ENCODE data around the gene EVC2.
"Not testable (repeated sequence)": the region's sequence is repeated elsewhere in the genome, so short reads cannot be mapped to it uniquely, and the experiment has no call there.

The EVC2 gene

DNA sequence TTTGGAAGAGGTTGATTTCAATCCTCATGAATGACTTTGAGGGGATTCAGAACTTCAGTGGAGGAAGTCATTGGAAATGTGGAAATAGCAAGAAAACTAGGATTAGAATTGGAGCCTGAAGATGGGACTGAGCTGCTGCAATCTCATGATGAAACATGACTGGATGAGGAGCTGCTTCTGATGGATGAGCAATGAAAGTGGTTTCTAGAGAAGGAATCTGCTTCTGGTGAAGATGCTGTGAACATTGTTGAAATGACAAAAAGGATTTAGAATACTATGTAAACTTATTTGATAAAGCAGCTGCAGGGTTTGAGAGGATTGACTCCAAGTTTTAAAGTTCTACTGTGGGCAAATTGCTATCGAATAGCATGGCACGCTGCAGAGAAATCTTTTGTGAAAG, 29.7 kb upstream of the EVC2 start:
- DNase-seq = no peak

DNA sequence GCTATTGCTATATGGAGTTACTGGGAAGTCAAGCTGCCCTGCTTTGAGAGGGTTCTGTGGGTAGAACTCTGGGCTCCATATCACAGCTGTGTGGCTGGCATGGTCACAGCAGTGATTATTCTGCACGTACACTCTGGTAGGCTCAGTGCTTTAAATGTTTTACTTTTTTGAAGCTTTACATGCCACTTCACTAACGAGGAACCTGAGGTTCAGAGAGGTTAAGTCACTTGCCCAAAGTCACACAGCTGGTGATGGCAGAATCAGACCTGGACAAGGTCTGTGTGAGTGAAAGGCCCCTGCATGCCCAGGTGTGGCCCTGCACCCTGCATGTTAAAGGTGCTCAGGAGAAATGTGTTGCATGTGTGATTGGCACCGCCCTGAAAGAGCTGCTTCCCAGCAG, 27.1 kb upstream of the EVC2 start:
- no peak for DNase-seq

- DNase-seq = no peak
Observed at GRCh38 chr4:5734853-5735252, 26.5 kb upstream of the EVC2 start.

- no peak for DNase-seq
Observed at GRCh38 chr4:5732158-5732557, 23.8 kb upstream of the EVC2 start.

- no peak for DNase-seq
Observed at GRCh38 chr4:5730993-5731990, 22.9 kb upstream of the EVC2 start.

GRCh38 chr4:5730436-5730835, 22.1 kb upstream of the EVC2 start:
- no peak for DNase-seq

- not testable (repeated sequence) for DNase-seq
Observed at GRCh38 chr4:5728412-5728811, 20.1 kb upstream of the EVC2 start.

DNA sequence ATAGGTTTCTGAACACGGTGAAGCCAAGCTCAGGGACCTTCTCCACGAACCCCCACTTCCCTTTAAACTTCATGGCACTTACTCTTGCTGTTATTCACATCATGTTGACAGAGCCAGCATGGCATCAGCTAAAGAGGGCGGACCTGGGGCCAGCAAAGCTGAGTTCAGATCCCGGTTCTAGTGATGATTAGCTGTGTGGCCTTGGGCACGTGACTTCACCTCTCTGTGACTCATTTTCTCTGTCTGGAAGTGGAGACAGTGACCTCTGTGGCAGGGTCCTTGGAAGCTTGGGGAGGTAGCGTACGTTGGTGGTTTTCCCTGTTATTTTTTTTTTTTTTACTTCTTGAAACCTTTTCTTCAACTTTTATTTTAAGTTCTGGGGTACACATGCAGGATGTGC, 16.0 kb upstream of the EVC2 start:
- no peak for DNase-seq

- DNase-seq = no peak
Observed at GRCh38 chr4:5722328-5722727, 14.0 kb upstream of the EVC2 start.

DNA sequence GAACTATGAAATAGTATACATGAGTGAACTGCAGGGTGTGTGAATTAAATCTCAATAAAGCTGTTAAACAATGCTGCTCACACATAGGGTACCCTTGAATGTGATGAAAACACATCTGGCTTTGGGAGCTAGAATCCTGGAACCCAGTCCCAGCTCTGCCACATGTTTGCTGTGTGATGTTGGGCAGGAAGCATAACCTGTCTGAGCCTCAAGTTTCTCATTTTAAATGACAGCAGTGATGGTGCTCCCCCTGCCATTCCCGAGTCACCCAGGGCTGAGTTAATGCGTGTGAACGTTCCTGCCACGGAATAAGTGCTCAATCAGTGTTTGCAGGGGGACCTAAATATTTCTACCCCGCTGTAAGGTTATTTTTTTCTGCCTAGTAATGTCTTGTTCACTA, 13.6 kb upstream of the EVC2 start:
- no peak for DNase-seq

- no peak for DNase-seq
Observed at GRCh38 chr4:5720980-5721379, 12.6 kb upstream of the EVC2 start.

- DNase-seq = no peak
Observed at GRCh38 chr4:5720157-5720850, 11.9 kb upstream of the EVC2 start.

DNA sequence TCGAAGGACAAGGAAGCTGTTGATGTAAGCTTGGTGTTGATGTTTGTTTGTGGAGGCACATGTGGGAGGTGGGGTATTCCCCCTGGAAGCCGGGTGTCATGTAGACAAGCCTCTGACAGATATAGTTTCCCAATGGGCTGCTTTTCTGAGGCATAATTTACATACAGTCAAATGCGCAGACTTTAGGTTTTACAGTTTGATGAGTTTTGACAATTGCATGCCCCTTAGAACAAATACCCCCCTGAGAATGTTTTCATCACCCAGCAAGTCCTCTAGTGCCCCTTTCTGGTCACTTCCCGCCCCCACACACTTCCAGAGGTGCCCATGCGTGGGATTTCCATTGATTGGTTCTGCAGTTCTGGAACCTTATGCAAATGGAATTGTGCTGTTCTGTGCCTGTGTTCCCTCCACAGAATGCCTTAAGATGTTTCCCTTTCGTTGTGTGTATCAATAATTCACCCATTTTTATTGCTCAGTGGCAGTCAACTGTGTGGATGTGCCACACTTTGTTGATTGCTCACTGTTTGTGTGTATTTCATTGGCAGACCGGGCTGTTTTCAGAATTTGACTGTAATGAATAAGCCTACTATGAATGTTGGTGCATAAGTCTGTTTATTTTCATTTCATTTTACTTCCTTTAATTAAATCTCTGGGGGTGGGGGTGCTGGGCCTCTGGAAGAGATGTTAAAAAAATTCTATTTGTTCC, 11.1 kb upstream of the EVC2 start:
- DNase-seq = no peak

DNA sequence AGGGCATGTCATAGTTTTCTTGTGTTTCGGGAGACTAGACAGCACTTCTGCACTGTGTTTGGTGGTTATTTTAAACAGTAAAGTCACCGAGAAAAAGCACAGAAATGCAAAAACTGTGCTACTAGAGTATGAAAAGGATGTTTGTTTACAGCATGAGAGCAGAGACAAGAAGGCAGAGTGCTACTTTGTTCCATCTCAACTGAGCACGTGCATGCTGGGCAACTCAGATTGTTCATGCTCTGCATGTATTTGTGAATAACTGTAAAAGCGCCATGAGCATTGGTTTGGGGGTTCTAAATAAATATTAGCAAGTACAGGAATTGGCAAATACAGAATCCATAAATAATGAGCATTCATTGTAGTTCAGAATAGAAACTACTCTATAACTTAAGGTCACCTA, 10.1 kb upstream of the EVC2 start:
- DNase-seq = no peak

DNA sequence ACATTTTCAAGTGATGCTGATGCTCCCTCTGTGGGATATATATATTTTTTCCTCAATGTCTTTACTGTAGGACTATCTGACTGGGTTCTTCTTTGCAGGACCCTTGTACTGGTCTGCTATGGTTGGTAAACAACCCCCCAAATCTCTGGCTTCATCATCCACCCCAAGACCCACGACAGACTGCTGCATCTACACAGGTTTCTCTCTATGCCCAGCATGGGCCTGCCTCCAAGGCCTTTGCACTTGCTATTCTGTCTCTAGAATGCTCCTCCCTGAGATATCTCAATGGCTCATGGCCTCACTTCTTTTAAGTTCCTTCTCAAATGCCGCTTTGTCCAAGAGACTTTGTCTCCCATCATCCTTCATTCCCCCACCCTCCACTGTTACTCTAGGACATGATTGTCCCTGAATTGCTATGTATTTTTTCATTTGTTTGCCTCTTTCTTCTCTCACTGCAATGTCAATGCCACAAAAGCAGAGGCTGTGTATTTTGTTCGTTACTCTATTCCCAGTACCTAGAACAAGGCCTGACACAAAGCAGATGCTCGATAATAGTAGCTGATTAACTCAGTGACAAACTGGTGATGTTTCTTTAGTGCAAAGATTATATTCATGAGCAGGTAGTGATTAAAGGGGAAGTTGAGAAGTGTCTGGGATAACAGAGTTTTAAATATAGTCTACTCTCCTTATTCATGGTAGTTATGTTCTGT, 9.2 kb upstream of the EVC2 start:
- DNase-seq = no peak

DNA sequence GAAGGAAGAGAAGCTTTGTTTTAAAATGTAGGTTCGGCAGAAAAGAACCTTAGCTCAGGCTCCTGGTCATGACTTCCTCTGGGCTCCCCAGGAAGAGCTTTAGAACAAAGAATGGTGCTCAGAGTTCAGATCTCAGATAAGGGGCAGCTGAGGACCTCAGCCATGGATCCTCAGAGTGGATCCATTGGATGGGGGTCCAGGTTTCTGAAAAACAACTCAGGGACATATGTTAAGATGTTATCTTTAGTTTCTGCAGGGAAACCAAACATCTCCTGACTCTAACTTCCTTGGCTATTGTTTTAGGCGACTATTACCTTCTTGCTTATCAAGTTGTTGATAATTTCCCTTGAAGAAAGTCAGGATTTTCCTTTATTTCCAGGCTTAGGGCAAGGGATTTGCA, 8.0 kb upstream of the EVC2 start:
- no peak for DNase-seq

GRCh38 chr4:5715357-5715756, 7.0 kb upstream of the EVC2 start:
- DNase-seq = no peak

- no peak for DNase-seq
Observed at GRCh38 chr4:5713861-5714260, 5.5 kb upstream of the EVC2 start.

DNA sequence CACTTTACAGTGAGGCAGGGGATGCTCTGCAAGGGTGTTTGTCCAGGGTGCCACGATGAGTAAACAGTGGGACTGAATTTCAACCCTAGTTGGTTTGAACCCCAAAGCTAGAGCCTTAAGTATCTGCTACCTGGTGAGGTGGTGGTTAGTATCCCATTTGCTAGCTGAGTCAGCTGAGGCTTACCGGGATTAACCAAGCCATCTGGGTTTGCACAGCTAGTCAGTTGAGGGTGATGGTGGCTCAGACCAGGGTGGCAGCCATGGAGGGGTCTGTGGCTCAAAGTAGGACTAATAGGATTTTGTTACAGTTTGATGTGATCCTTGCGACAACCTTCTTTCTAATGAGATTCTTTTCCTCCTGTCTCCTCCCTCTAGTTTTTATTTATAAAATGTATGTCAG, 4.6 kb upstream of the EVC2 start:
- no peak for DNase-seq

- no peak for DNase-seq
Observed at GRCh38 chr4:5712517-5712916, 4.2 kb upstream of the EVC2 start.

GRCh38 chr4:5711479-5712184, 3.3 kb upstream of the EVC2 start:
- DNase-seq = peak in 1 of 2 experiments; percentile 23

DNA sequence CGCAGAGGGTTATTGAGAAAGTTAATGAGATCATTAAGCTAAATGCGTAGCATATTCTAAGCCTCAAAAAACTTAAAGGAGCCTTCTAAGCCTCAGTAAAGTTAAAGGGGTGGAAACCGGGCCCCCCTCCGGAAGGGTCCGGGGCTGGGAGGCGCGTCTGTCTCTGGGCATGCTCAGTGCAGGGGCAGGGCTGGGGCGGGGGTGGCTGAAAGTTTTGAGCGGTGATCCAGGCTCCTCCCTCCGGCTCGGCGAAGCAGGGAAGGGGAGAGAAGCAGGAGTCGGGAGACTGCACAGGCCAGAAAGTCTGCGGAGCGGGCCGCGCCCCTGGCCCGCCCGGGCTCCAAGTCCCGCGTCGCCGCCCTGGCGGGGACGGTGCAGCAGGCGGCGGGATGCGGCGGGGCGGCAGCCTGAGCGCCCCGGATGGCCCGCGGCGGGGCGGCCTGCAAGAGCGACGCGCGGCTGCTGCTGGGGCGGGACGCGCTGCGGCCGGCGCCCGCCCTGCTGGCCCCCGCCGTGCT, 2.7 kb upstream of the EVC2 start, which contains the start of gene EVC:
EVC (plus strand) TSS at position 241 of the 518 bp plus-strand sequence; CDS start at position 421, 180 bp downstream.
- DNase-seq = peak in 1 of 2 experiments; percentile 26
